SK-N-MC (cell line): ENCODE results near the gene SEC14L1.

Experiments
- EZH2 ChIP-seq: fragments of 200-600 bp; sonication (generic); IDR thresholded peaks from one replicate; pipeline ENCODE4 v1.6.1; 2017; ENCODE audit warnings: antibody characterized with exemption
- POLR2AphosphoS5 ChIP-seq: IDR thresholded peaks from 2 replicates; pipeline ENCODE4 v1.6.1; 2012; ENCODE audit warnings: mild to moderate bottlenecking, low read depth, low read length, borderline replicate concordance

DNA sequence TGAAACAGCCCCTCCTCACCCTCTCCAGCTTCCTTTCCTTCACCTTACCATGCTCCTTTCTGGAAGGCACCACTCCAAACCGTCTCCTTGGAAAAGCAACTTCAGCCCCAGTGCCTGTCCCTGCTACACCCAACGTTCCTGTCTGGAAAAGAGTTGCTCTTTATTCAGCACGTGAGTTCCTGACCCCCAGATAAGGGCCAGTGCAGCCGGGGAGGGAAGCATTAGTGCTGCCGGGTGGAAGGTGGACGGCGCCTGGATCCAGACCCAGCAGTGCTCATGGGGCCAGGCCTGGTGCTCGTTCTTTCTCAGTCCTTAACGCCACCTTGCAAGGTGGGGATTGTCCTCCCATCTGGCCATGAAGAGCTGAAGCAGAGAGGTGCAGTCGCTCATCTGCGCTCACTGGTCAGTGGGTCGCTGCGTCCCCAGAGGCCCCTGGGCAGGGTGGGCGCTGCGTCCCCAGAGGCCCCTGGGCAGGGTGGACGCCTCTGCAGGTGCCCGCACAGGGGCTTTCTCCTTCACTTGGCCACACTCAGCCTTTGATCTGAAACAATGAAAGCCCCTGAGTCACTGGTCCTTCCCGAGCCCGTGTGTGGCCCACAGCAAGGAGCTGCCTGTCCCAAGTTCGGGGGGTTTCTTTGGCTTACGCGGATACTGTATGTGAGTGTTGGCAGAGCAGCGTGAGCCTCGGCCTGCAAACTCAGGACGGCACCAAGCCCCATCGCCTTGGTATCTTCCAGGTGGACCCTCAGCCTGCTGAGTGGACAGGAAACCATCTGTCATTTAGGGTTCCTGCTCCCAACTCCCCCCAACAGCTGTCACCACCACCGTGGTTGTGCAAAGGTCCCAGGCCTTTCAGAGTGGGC, 117.1 kb downstream of the SEC14L1 start:
- no peak for TF ChIP-seq EZH2
- TF ChIP-seq POLR2AphosphoS5 = no peak
